HUES6 (cell line): ENCODE results near the gene TLCD1.

Experiments
- H3K27ac ChIP-seq: 2 replicates; pipeline ENCODE4 v1.7.0; 2013; ENCODE audit warnings: low read depth, mild to moderate bottlenecking, low read length, inconsistent platforms
- H3K27me3 ChIP-seq: 2 replicates; pipeline ENCODE4 v1.6.1; 2013; ENCODE audit warnings: low read length; ENCODE audit not compliant: control insufficient read depth, insufficient read depth
- H3K36me3 ChIP-seq: 2 replicates; pipeline ENCODE4 v1.6.1; 2013; ENCODE audit warnings: low read length; ENCODE audit not compliant: control insufficient read depth, insufficient read depth
- H3K4me1 ChIP-seq: 2 replicates; pipeline ENCODE4 v1.6.1; 2013; ENCODE audit warnings: low read length; ENCODE audit not compliant: control insufficient read depth, insufficient read depth
- H3K4me3 ChIP-seq: 2 replicates; pipeline ENCODE4 v1.5.1; 2013; ENCODE audit warnings: low read depth, low read length
- H3K9ac ChIP-seq: one replicate; pipeline ENCODE4 v1.6.1; 2013; ENCODE audit warnings: mild to moderate bottlenecking, low read length
- H3K9me3 ChIP-seq: 2 replicates; pipeline ENCODE4 v1.6.1; 2013; ENCODE audit warnings: low read depth, low read length; ENCODE audit not compliant: control insufficient read depth, insufficient read depth

The TLCD1 gene

GRCh38 chr17:28689011-28689410 is 37.0 kb downstream of the TLCD1 start:
- Histone ChIP-seq H3K9me3 (no peaks in the 10 kb centered on the region), H3K27ac (no peak overlapping the region), H3K27me3 (no peaks in the 10 kb centered on the region), H3K36me3 (peaks cover 93% of the 10 kb centered on the region), H3K4me1 (no peaks in the 10 kb centered on the region), H3K4me3 (no peak overlapping the region), H3K9ac (no peak overlapping the region)

- no peaks in the 10 kb centered on the region for H3K9me3 ChIP-seq
- no peak overlapping the region for H3K9ac ChIP-seq
- no peaks in the 10 kb centered on the region for H3K27me3 ChIP-seq
- peaks cover 91% of the 10 kb centered on the region for H3K36me3 ChIP-seq
- H3K27ac ChIP-seq: no peak overlapping the region
- no peaks in the 10 kb centered on the region for H3K4me1 ChIP-seq
- H3K4me3 ChIP-seq: no peak overlapping the region
Measured at GRCh38 chr17:28688481-28688880, 37.6 kb downstream of the TLCD1 start.

- Histone ChIP-seq H3K36me3 (peaks cover 98% of the 10 kb centered on the region), H3K4me3 (no peak overlapping the region), H3K9me3 (no peaks in the 10 kb centered on the region), H3K27ac (no peak overlapping the region), H3K4me1 (no peaks in the 10 kb centered on the region), H3K27me3 (no peaks in the 10 kb centered on the region), H3K9ac (no peak overlapping the region)
Measured at GRCh38 chr17:28686296-28686695, 39.7 kb downstream of the TLCD1 start.

- Histone ChIP-seq H3K27ac (no peak overlapping the region), H3K27me3 (no peaks in the 10 kb centered on the region), H3K9me3 (no peaks in the 10 kb centered on the region), H3K36me3 (peaks cover 98% of the 10 kb centered on the region), H3K9ac (no peak overlapping the region), H3K4me1 (no peaks in the 10 kb centered on the region), H3K4me3 (no peak overlapping the region)
Measured at GRCh38 chr17:28685366-28685765, 40.7 kb downstream of the TLCD1 start.

- Histone ChIP-seq H3K36me3 (peaks cover 97% of the 10 kb centered on the region), H3K9me3 (no peaks in the 10 kb centered on the region), H3K27ac (no peak overlapping the region), H3K4me1 (no peaks in the 10 kb centered on the region), H3K4me3 (no peak overlapping the region), H3K9ac (no peak overlapping the region), H3K27me3 (no peaks in the 10 kb centered on the region)
Measured at GRCh38 chr17:28684963-28685362, 41.1 kb downstream of the TLCD1 start.

- Histone ChIP-seq H3K36me3 (peaks cover 95% of the 10 kb centered on the region), H3K27me3 (no peaks in the 10 kb centered on the region), H3K4me3 (no peak overlapping the region), H3K4me1 (no peaks in the 10 kb centered on the region), H3K9ac (no peak overlapping the region), H3K9me3 (no peaks in the 10 kb centered on the region), H3K27ac (no peak overlapping the region)
Measured at GRCh38 chr17:28682655-28683054, 43.4 kb downstream of the TLCD1 start.

- no peaks in the 10 kb centered on the region for H3K27me3 ChIP-seq
- no peak overlapping the region for H3K9ac ChIP-seq
- no peak overlapping the region for H3K27ac ChIP-seq
- no peak overlapping the region for H3K4me3 ChIP-seq
- peaks cover 97% of the 10 kb centered on the region for H3K36me3 ChIP-seq
- H3K9me3 ChIP-seq: no peaks in the 10 kb centered on the region
- no peaks in the 10 kb centered on the region for H3K4me1 ChIP-seq
Measured at GRCh38 chr17:28675980-28676379, 50.1 kb downstream of the TLCD1 start.

GRCh38 chr17:28675490-28675889 is 50.5 kb downstream of the TLCD1 start:
- Histone ChIP-seq H3K4me3 (no peak overlapping the region), H3K36me3 (peaks cover 96% of the 10 kb centered on the region), H3K9me3 (no peaks in the 10 kb centered on the region), H3K27me3 (no peaks in the 10 kb centered on the region), H3K9ac (no peak overlapping the region), H3K4me1 (no peaks in the 10 kb centered on the region), H3K27ac (no peak overlapping the region)
